DND-41 (cell line): ENCODE results near the gene HAUS8.

Source experiments
- ATAC-seq: fragments of 200-7000 bp; cut with Tn5 transposase; 3 replicates; pipeline ENCODE4 v1.9.1; 2021; ENCODE audit warnings: low read depth; ENCODE audit not compliant: insufficient read depth
- DNase-seq: peaks from one replicate; pipeline ENCODE4 v3.0.0-alpha.2; 2020
- H2AFZ ChIP-seq: 2 replicates; pipeline ENCODE4 v1.6.0; 2012; ENCODE audit warnings: low read depth, low read length
- H3K27ac ChIP-seq: 2 replicates; pipeline ENCODE4 v1.5.1; 2012; ENCODE audit warnings: low read length, inconsistent platforms
- H3K27me3 ChIP-seq: fragments of 200-600 bp; sonication (generic); 2 replicates; pipeline ENCODE4 v1.6.0; 2012; ENCODE audit warnings: low read length, mild to moderate bottlenecking, inconsistent platforms; ENCODE audit not compliant: insufficient read depth, poor library complexity
- H3K36me3 ChIP-seq: 2 replicates; pipeline ENCODE4 v1.5.1; 2012; ENCODE audit warnings: low read length, inconsistent platforms; ENCODE audit not compliant: insufficient read depth
- H3K4me1 ChIP-seq: 2 replicates; pipeline ENCODE4 v1.5.1; 2012; ENCODE audit warnings: mild to moderate bottlenecking, low read length; ENCODE audit not compliant: insufficient read depth
- H3K4me2 ChIP-seq: 2 replicates; pipeline ENCODE4 v1.6.0; 2012; ENCODE audit warnings: mild to moderate bottlenecking, moderate library complexity, low read length, inconsistent platforms; ENCODE audit not compliant: insufficient read depth
- H3K4me3 ChIP-seq, 2 experiments: fragments of 200-600 bp in 1 of 2; shearing (Covaris generic) in 1 of 2; 2 replicates each; pipeline ENCODE4 v1.5.1; 2012 to 2016; ENCODE audit warnings: inconsistent platforms in 2 of 2, low read length in 2 of 2, mild to moderate bottlenecking in 2 of 2, low read depth in 1 of 2, moderate library complexity in 1 of 2
- H3K79me2 ChIP-seq: 2 replicates; pipeline ENCODE4 v1.6.0; 2012; ENCODE audit warnings: low read length, inconsistent platforms; ENCODE audit not compliant: insufficient read depth
- H3K9ac ChIP-seq: 2 replicates; pipeline ENCODE4 v1.6.0; 2012; ENCODE audit warnings: low read depth, mild to moderate bottlenecking, inconsistent platforms, low read length, moderate library complexity
- H3K9me3 ChIP-seq: 2 replicates; pipeline ENCODE4 v1.5.1; 2012; ENCODE audit warnings: low read length, moderate library complexity, mild to moderate bottlenecking, inconsistent platforms; ENCODE audit not compliant: insufficient read depth, severe bottlenecking
- H4K20me1 ChIP-seq: 2 replicates; pipeline ENCODE4 v1.6.0; 2012; ENCODE audit warnings: low read length; ENCODE audit not compliant: insufficient read depth
- EZH2 ChIP-seq: IDR thresholded peaks from 3 replicates; pipeline ENCODE4 v1.6.1; 2012; ENCODE audit warnings: borderline replicate concordance, low read depth, mild to moderate bottlenecking, moderate library complexity, low read length, inconsistent platforms; ENCODE audit not compliant: severe bottlenecking
- TF ChIP-seq, protein P1 (sequence below): IDR thresholded peaks from 2 replicates; pipeline ENCODE4 v1.5.1; 2012; ENCODE audit warnings: borderline replicate concordance, low read length, moderate library complexity, mild to moderate bottlenecking; ENCODE audit not compliant: poor library complexity, severe bottlenecking; ENCODE audit errors: extremely low read depth

Gene HAUS8

DNA sequence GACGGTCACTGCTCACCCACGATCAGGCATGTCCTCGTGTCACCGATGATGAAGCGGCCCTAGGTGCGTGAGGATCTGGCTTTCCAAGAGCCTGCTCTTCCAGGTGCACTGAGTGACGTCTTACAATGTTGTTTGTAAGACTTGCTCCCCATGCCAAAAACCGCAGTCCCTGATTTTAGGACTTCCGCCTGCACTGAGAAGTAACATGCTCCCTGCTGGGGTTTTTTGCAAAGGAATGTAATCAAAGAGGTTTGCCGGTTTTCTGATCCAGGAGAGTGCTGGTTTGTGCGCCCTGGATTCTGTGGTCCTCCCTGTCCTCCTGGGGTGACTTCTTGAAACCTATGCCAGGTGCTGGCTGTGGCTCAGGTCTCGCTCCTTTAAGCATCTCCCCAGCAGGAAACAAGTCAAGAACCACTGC, 39.2 kb upstream of the HAUS8 start:
- H3K9ac ChIP-seq: no peak overlapping the region

DNA sequence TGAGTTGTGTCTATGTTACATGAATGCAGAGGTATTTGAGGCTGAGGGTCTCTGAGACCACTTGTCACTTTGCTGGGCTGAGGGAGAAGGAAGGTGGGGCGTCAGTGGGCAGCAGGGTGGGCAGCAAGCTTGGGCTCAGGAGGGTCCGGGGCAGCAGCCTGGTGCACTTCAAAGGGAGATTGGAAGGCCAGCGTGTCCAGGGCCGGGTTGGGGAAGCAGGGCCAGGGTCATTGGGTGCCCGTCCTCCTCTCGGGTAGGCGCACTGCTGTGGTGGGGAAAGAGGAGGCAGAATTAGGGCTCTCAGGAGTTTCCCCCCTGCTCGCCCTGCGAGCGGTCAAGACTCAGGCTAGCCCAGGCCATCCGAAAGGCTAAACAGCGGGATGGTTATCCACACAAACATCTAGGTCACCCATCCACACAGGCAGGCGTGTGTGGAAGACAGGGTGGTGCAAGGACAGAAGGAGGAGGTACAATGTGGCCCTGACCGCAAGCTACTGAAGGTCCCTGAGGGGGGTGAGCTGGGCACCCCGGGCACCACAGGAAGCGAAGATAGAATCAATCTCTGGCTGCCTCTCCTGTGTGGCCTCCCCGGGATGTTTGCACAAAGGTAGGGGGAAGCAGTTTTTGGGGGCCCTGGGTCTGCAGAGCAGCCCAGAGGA, 38.0 kb upstream of the HAUS8 start:
- Histone ChIP-seq H3K9ac (no peak overlapping the region), H2AFZ (no peak overlapping the region), H3K4me3 (no peak overlapping the region), H3K9me3 (no peaks in the 10 kb centered on the region), H3K79me2 (peaks cover 66% of the 10 kb centered on the region), H4K20me1 (peaks cover 58% of the 10 kb centered on the region), H3K36me3 (peaks cover 62% of the 10 kb centered on the region), H3K4me2 (no peak overlapping the region), H3K27ac (no peak overlapping the region), H3K27me3 (no peaks in the 10 kb centered on the region), H3K4me1 (no peaks in the 10 kb centered on the region)
- no peak for ATAC-seq
- no peak for TF ChIP-seq EZH2
- TF ChIP-seq, protein P1, sequence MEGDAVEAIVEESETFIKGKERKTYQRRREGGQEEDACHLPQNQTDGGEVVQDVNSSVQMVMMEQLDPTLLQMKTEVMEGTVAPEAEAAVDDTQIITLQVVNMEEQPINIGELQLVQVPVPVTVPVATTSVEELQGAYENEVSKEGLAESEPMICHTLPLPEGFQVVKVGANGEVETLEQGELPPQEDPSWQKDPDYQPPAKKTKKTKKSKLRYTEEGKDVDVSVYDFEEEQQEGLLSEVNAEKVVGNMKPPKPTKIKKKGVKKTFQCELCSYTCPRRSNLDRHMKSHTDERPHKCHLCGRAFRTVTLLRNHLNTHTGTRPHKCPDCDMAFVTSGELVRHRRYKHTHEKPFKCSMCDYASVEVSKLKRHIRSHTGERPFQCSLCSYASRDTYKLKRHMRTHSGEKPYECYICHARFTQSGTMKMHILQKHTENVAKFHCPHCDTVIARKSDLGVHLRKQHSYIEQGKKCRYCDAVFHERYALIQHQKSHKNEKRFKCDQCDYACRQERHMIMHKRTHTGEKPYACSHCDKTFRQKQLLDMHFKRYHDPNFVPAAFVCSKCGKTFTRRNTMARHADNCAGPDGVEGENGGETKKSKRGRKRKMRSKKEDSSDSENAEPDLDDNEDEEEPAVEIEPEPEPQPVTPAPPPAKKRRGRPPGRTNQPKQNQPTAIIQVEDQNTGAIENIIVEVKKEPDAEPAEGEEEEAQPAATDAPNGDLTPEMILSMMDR: no peak
- no peak for DNase-seq

More for the DNA sequence above, 39.2 kb upstream of the HAUS8 start:
- no peaks in the 10 kb centered on the region for H3K27me3 ChIP-seq
- H3K79me2 ChIP-seq: peaks cover 67% of the 10 kb centered on the region
- ATAC-seq (no peak), DNase-seq (no peak)
- no peaks in the 10 kb centered on the region for H3K9me3 ChIP-seq
- H3K27ac ChIP-seq: no peak overlapping the region
- peaks cover 62% of the 10 kb centered on the region for H4K20me1 ChIP-seq
- no peak for TF ChIP-seq EZH2
- TF ChIP-seq, protein P1: no peak
- H2AFZ ChIP-seq: no peak overlapping the region
- no peaks in the 10 kb centered on the region for H3K4me1 ChIP-seq
- no peak overlapping the region for H3K4me3 ChIP-seq
- H3K36me3 ChIP-seq: peaks cover 62% of the 10 kb centered on the region
- no peak overlapping the region for H3K4me2 ChIP-seq

DNA sequence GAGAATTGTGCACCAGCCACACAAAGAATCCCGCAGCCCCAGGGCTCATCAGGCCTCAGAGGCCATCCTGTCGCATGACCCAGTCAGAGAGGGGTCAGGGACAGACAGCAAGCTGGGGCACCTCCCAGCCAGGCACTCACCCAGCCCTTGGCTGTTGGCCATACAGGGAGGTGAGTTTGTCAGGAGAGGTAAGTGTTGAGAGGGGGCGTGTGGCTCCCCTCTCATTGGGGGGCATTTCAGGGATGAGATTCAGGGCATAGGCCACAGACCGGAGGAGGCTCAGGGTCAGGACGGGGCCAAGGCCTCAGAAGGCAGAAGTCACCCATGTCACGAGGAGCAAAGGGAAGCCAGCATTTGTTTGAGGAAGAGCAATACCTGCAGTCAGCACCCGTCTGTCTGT, 37.4 kb upstream of the HAUS8 start:
- H3K9ac ChIP-seq: no peak overlapping the region
- peaks cover 64% of the 10 kb centered on the region for H4K20me1 ChIP-seq
- no peaks in the 10 kb centered on the region for H3K4me1 ChIP-seq

More for the DNA sequence above, 37.4 kb upstream of the HAUS8 start:
- Histone ChIP-seq H3K4me2 (no peak overlapping the region), H3K27ac (no peak overlapping the region), H3K9me3 (no peaks in the 10 kb centered on the region), H3K36me3 (peaks cover 67% of the 10 kb centered on the region), H2AFZ (no peak overlapping the region), H3K79me2 (peaks cover 70% of the 10 kb centered on the region), H3K27me3 (no peaks in the 10 kb centered on the region), H3K4me3 (no peak overlapping the region)
- no peak for DNase-seq
- no peak for ATAC-seq
- TF ChIP-seq EZH2: no peak
- TF ChIP-seq, protein P1: no peak
